CD1c-positive myeloid dendritic cell (primary cell): ENCODE data around the gene ARID1A.

ENCODE experiments used
- DNase-seq: peaks from one replicate; pipeline ENCODE4 v3.0.0-alpha.2; 2016; ENCODE audit errors: extremely low spot score

The ARID1A gene

GRCh38 chr1:26759531-26759930, 63.7 kb downstream of the ARID1A start:
- no peak for DNase-seq

GRCh38 chr1:26761217-26761616, 65.4 kb downstream of the ARID1A start:
- DNase-seq, result no peak

DNA sequence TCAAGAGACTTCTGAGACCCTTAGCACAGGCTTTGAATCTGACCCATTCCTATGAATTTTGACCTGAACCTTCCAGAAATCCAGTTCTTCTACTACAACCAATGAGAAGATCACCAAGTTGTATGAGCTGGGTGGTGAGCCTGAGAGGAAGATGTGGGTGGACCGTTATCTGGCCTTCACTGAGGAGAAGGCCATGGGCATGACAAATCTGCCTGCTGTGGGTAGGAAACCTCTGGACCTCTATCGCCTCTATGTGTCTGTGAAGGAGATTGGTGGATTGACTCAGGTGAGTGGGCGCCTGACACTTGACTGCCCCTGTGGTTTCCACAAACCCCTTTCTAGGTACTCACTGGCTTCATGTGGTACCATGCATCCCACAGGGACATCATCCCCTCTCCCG, 71.9 kb downstream of the ARID1A start:
- DNase-seq, result no peak

DNA sequence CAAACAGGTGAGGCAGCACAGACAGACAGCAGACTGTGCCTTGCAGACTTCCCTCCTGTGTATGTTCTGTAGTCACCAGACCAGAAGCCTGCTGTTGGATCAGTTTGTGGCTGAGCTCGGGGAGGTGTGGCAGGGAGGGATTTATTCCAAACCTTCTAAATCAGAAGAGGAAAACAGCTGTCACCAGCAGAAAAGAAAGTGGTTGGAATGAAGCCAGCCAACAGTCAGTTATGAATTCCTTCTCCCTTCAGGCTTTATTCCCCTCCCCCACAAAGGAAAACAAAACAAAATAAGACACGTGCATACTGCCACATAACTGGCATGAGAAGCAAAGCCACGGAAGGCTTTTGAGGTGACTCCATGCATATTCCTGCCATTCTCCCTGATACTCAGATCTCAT, 72.9 kb downstream of the ARID1A start:
- DNase-seq, result no peak

DNA sequence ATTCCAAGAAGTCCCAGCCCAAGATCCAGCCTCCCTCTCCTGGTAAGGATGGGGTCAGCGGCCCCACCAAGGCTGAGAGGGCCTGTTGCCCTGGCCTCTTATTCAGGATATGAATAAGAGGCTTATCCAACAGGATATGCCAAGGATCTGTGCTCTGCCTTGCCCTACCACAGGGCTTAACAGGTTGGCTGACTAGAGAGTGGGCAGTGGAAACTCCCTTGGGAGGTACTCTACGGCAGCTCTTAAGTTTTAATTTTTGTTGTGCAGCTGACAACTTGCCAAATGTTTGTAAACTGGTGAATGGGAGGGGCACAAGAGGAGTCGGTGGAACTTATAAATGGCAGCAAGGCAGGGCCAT, 75.4 kb downstream of the ARID1A start:
- no peak for DNase-seq

GRCh38 chr1:26771643-26772321, 76.0 kb downstream of the ARID1A start:
- peak; percentile 59 for DNase-seq

- DNase-seq, result no peak
These were observed 76.9 kb downstream of the ARID1A start for GRCh38 chr1:26772687-26773086.

- DNase-seq, result no peak
These were observed 78.6 kb downstream of the ARID1A start for GRCh38 chr1:26774462-26774861.

DNA sequence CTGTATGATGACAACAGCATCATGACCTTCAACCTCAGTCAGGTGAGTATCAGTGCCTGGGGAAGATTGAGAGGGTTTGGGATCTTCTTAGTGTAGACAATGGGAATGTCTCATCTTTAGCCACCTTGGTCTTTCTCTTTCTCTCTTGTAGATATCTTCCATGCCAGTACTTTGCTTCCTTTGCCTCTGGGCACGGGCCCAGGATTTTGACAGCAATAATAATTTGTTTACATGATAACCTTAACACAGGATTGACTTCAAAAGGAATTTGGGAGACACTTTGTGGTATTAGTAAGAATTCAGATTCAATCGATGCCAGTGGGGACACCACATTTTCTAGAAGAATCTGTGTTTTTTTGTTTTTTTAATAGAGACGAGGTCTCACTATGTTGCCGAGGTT, 79.9 kb downstream of the ARID1A start:
- DNase-seq, result no peak

DNA sequence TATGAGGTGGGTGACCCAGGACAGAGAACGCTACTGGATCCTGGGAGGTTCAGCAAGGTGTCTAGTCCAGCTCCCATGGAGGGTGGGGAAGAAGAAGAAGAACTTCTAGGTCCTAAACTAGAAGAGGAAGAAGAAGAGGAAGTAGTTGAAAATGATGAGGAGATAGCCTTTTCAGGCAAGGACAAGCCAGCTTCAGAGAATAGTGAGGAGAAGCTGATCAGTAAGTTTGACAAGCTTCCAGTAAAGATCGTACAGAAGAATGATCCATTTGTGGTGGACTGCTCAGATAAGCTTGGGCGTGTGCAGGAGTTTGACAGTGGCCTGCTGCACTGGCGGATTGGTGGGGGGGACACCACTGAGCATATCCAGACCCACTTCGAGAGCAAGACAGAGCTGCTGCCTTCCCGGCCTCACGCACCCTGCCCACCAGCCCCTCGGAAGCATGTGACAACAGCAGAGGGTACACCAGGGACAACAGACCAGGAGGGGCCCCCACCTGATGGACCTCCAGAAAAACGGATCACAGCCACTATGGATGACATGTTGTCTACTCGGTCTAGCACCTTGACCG, 83.4 kb downstream of the ARID1A start:
- no peak for DNase-seq

DNA sequence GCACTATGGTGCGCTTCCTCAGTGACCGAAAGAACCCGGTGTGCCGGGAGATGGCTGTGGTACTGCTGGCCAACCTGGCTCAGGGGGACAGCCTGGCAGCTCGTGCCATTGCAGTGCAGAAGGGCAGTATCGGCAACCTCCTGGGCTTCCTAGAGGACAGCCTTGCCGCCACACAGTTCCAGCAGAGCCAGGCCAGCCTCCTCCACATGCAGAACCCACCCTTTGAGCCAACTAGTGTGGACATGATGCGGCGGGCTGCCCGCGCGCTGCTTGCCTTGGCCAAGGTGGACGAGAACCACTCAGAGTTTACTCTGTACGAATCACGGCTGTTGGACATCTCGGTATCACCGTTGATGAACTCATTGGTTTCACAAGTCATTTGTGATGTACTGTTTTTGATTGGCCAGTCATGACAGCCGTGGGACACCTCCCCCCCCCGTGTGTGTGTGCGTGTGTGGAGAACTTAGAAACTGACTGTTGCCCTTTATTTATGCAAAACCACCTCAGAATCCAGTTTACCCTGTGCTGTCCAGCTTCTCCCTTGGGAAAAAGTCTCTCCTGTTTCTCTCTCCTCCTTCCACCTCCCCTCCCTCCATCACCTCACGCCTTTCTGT, 84.6 kb downstream of the ARID1A start:
- no peak for DNase-seq

DNA sequence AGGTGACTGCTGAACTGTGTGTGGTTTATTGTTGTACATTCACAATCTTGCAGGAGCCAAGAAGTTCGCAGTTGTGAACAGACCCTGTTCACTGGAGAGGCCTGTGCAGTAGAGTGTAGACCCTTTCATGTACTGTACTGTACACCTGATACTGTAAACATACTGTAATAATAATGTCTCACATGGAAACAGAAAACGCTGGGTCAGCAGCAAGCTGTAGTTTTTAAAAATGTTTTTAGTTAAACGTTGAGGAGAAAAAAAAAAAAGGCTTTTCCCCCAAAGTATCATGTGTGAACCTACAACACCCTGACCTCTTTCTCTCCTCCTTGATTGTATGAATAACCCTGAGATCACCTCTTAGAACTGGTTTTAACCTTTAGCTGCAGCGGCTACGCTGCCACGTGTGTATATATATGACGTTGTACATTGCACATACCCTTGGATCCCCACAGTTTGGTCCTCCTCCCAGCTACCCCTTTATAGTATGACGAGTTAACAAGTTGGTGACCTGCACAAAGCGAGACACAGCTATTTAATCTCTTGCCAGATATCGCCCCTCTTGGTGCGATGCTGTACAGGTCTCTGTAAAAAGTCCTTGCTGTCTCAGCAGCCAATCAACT, 85.5 kb downstream of the ARID1A start:
- DNase-seq, result no peak

DNA sequence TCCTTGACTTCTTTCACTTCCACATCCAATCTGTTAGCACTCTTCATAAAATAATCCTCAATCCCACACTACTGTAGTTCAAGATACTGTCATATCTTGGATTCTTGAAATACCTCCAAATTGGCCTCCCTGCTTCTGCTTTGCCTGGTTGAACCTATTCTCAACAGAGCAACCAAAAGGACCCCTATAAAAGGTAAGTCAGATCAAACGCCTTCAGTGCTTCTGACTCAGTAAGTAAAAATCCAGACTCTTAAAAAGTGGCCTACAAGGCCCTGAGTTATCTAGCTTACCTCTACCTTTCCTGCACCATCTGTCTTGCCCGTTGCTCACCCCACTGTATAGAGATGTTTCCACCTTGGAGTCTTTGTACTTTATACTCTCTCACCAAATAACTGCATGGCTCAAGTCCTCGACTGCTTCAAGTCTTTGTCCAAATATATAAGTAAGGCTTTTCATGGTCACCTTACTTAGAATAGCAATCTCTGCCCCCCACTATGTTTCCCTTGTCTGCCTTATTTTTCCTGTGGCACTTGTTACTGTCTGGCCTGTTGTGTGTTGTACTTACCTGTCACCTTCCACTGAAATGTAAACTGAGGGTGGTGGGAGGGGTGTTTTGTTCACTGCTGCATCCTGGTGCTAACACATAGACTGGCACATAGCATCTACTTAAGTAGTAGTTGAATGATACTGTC, 86.9 kb downstream of the ARID1A start:
- no peak for DNase-seq

GRCh38 chr1:26783646-26784022, 87.8 kb downstream of the ARID1A start:
- no peak for DNase-seq

DNA sequence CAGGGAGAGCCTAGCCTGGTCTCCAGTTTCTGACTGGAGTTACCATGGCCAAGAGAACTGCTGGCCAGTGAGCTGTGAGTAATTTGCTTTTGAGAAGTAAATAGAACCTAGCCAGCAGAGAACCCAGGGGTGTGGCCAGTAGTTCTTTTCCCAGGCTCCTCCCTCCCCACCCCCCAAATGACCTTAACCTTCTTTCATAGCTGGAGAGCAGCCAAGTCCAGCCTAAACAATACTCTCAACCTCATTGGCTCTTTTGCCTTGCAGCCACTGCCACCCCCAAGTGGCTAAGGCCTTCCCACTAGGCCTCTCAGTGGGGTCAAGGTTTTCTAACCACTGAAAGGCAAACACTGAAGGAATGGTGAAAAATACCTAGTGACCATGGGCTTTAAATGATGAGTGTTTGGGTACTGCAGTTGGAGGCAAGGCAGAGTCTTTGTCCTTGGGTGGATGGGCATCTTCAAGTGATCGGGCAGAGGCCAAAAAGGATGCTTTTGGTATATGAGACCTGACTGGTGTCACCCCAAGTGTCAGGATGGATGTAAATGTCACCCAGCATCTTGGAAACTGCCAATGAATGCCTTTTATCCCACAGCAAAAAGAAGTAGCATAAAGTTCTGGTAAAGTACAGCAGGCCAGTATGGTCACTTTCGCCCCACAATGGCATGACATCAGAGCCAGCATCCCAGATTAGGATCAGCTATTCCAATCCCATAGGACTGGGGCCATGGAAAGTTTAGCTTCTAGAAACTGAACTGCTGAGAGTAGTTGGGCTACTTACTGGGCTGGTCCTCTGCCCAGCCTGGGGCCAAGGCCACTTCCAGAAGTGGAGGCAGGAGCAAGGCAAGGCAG, 88.4 kb downstream of the ARID1A start:
- DNase-seq, result no peak

DNA sequence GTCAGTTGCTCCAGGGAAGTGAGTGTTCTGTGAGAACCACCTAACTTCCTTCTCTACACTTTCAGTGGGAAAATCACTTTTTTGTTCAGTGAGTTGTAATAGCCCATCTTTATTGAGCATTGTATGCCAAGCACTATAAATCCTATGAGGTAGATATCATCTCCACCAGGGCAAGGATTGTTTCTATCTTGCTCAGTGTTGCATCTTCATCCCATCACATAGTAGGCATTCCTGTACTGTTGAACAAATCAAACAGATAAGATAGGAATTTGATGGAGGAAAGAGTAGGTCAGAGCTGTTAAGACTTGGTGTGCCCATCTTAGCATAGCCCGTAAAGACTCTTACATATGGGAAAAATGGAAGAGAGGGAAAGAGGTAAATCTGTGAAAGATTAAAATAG, 89.1 kb downstream of the ARID1A start:
- no peak for DNase-seq

GRCh38 chr1:26785611-26786436, 90.0 kb downstream of the ARID1A start:
- peak; percentile 66 for DNase-seq

- DNase-seq, result peak; percentile 19
These were observed 90.9 kb downstream of the ARID1A start for GRCh38 chr1:26786437-26787380.

GRCh38 chr1:26787381-26787705, 91.5 kb downstream of the ARID1A start:
- DNase-seq, result no peak
